Upper lobe of right lung (tissue), 1 donor: ENCODE results near the gene NAA50. TPM values are rescaled to one million over a fixed set of nuclear protein-coding genes. Genes with fewer than 3 reads are reported as not detected.

Experiments used
- ATAC-seq: fragments of 200-7000 bp; cut with Tn5 transposase; one replicate; pipeline ENCODE4 v1.9.1; 2020; ENCODE audit warnings: mild to moderate bottlenecking, moderate library complexity
- DNase-seq: peaks from one replicate; pipeline ENCODE4 v3.0.0-alpha.2; 2020
- H3K27ac ChIP-seq: fragments of 200-600 bp; one replicate; pipeline ENCODE4 v1.8.0; 2022
- H3K27me3 ChIP-seq: fragments of 200-600 bp; one replicate; pipeline ENCODE4 v1.8.0; 2022; ENCODE audit warnings: mild to moderate bottlenecking
- H3K36me3 ChIP-seq: fragments of 200-600 bp; one replicate; pipeline ENCODE4 v1.8.0; 2022
- H3K4me1 ChIP-seq: fragments of 200-600 bp; one replicate; pipeline ENCODE4 v1.8.0; 2022
- H3K4me3 ChIP-seq: fragments of 200-600 bp; one replicate; pipeline ENCODE4 v1.8.0; 2022; ENCODE audit warnings: mild to moderate bottlenecking
- H3K9me3 ChIP-seq: fragments of 200-600 bp; one replicate; pipeline ENCODE4 v1.8.0; 2022
- CTCF ChIP-seq: fragments of 200-600 bp; IDR thresholded peaks from one replicate; pipeline ENCODE4 v1.8.0; 2022; ENCODE audit warnings: antibody characterized with exemption
- intact Hi-C: fragments of 100-400 bp; cut with DNase I; formaldehyde crosslinking; loops from one replicate; pipeline ENCODE4 v1.11.0; 2022
- total RNA-seq: library from RNA; stranded (reverse); fragmentation: NEBNext Ultra II Directional; extraction: Animal tissue kit (Norgen Biotek cat#: 25700); gene quantifications from one replicate; pipeline ENCODE4 v1.2.1, GENCODE V29; 2021
- donor health status: DM: no; HTN: yes; CAD: no; lungs with severe emphysema.

The NAA50 gene
- total RNA-seq, 1 donor from 2014 or later, result 90.0 TPM

- H3K27ac ChIP-seq, result no peak overlapping the region
- intact Hi-C loops, result no loop called here
- ATAC-seq, result no peak
- H3K4me1 ChIP-seq, result no peaks in the 10 kb centered on the region
- H3K9me3 ChIP-seq, result no peaks in the 10 kb centered on the region
- peaks cover 48% of the 10 kb centered on the region for H3K36me3 ChIP-seq
- no peak for DNase-seq
- TF ChIP-seq CTCF, result no peak
- H3K27me3 ChIP-seq, result no peaks in the 10 kb centered on the region
- H3K4me3 ChIP-seq, result no peak overlapping the region
Measured at GRCh38 chr3:113668015-113668414, 78.0 kb downstream of the NAA50 start.

Other genes with a start within 250 kb of the NAA50 start
- gene SPICE1, start 231.1 kb downstream of the NAA50 start, total RNA-seq, result 13.1 TPM
- gene SIDT1, start 213.7 kb downstream of the NAA50 start, total RNA-seq, result 3.5 TPM
- gene USF3, start 49.6 kb downstream of the NAA50 start, total RNA-seq, result 22.2 TPM
- gene ATP6V1A, start 786 bp upstream of the NAA50 start, total RNA-seq, result 102 TPM
- gene GRAMD1C, start 92.5 kb upstream of the NAA50 start, total RNA-seq, result 6.4 TPM
- gene ZDHHC23, start 201.8 kb upstream of the NAA50 start, total RNA-seq, result 15.0 TPM